ENCODE results near the gene SKIC8.

Gene SKIC8

GRCh38 chr15:78338781-78339180 is 39.4 kb upstream of the SKIC8 start:
- WGBS, 2 experiments = 87 to 88% methylated on average over 7 of the region's 7 CpGs
- no peak overlapping the region for H3K4me3 ChIP-seq (ENCODE audit: insufficient read depth, low read depth, low read length)

GRCh38 chr15:78335985-78336384 is 36.6 kb upstream of the SKIC8 start:
- WGBS, 2 experiments = 90 to 95% methylated on average over 4 of the region's 4 CpGs

More at GRCh38 chr15:78338781-78339180, 39.4 kb upstream of the SKIC8 start:
- Histone ChIP-seq H3K4me1 (ENCODE audit: control insufficient read depth, insufficient read depth, low read length) (peaks cover 30% of the 10 kb centered on the region), H3K9me3 (ENCODE audit: control insufficient read depth, low read length) (no peaks in the 10 kb centered on the region), H3K36me3 (ENCODE audit: control insufficient read depth, insufficient read depth, low read length) (peaks cover 5% of the 10 kb centered on the region), H3K27ac (ENCODE audit: insufficient read depth, low read depth, low read length, poor library complexity, severe bottlenecking) (no peak overlapping the region), H3K27me3 (ENCODE audit: control insufficient read depth, insufficient read depth, low read length, poor library complexity, severe bottlenecking) (peaks cover 40% of the 10 kb centered on the region)

GRCh38 chr15:78334845-78335244 is 35.4 kb upstream of the SKIC8 start:
- Histone ChIP-seq H3K9me3 (ENCODE audit: control insufficient read depth, low read length) (no peaks in the 10 kb centered on the region), H3K4me1 (ENCODE audit: control insufficient read depth, insufficient read depth, low read length) (peaks cover 20% of the 10 kb centered on the region), H3K27ac (ENCODE audit: insufficient read depth, low read depth, low read length, poor library complexity, severe bottlenecking) (no peak overlapping the region), H3K36me3 (ENCODE audit: control insufficient read depth, insufficient read depth, low read length) (no peaks in the 10 kb centered on the region), H3K27me3 (ENCODE audit: control insufficient read depth, insufficient read depth, low read length, poor library complexity, severe bottlenecking) (peaks cover 15% of the 10 kb centered on the region), H3K4me3 (ENCODE audit: insufficient read depth, low read depth, low read length) (no peak overlapping the region)
- 95% methylated on average over 3 of the region's 3 CpGs for WGBS, 2 experiments

More at GRCh38 chr15:78335985-78336384, 36.6 kb upstream of the SKIC8 start:
- Histone ChIP-seq H3K27ac (ENCODE audit: insufficient read depth, low read depth, low read length, poor library complexity, severe bottlenecking) (no peak overlapping the region), H3K4me3 (ENCODE audit: insufficient read depth, low read depth, low read length) (no peak overlapping the region), H3K4me1 (ENCODE audit: control insufficient read depth, insufficient read depth, low read length) (peaks cover 22% of the 10 kb centered on the region), H3K36me3 (ENCODE audit: control insufficient read depth, insufficient read depth, low read length) (no peaks in the 10 kb centered on the region), H3K9me3 (ENCODE audit: control insufficient read depth, low read length) (no peaks in the 10 kb centered on the region), H3K27me3 (ENCODE audit: control insufficient read depth, insufficient read depth, low read length, poor library complexity, severe bottlenecking) (peaks cover 27% of the 10 kb centered on the region)

GRCh38 chr15:78329625-78330024 is 30.2 kb upstream of the SKIC8 start:
- H3K9me3 ChIP-seq (ENCODE audit: control insufficient read depth, low read length) = no peaks in the 10 kb centered on the region
- H3K36me3 ChIP-seq (ENCODE audit: control insufficient read depth, insufficient read depth, low read length) = no peaks in the 10 kb centered on the region
- H3K27ac ChIP-seq (ENCODE audit: insufficient read depth, low read depth, low read length, poor library complexity, severe bottlenecking) = no peak overlapping the region
- WGBS, 2 experiments = 87 to 88% methylated on average over 4 of the region's 4 CpGs
- H3K27me3 ChIP-seq (ENCODE audit: control insufficient read depth, insufficient read depth, low read length, poor library complexity, severe bottlenecking) = no peaks in the 10 kb centered on the region
- peaks cover 19% of the 10 kb centered on the region for H3K4me1 ChIP-seq (ENCODE audit: control insufficient read depth, insufficient read depth, low read length)
- no peak overlapping the region for H3K4me3 ChIP-seq (ENCODE audit: insufficient read depth, low read depth, low read length)

DNA sequence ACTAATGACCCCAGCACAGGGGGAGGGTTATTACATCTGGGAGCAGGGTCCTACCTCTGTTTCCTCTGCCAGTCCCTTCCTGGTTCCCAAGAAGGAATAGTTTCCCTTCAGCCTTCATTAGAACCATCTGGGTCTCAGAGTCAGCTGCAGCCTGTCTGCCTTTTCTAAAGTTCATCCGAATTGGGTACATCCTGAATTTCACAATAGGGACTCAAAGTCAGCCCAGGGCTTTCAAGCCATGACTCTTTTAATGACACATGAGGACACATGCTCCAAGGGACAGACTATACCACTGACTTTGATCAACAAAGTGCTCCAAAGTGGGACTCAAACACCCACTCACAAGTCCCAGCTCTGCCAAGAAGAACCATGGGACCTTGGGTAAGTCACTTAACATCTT is 28.1 kb upstream of the SKIC8 start:
- Histone ChIP-seq H3K36me3 (ENCODE audit: control insufficient read depth, insufficient read depth, low read length) (no peaks in the 10 kb centered on the region), H3K27ac (ENCODE audit: insufficient read depth, low read depth, low read length, poor library complexity, severe bottlenecking) (no peak overlapping the region), H3K27me3 (ENCODE audit: control insufficient read depth, insufficient read depth, low read length, poor library complexity, severe bottlenecking) (no peaks in the 10 kb centered on the region), H3K9me3 (ENCODE audit: control insufficient read depth, low read length) (no peaks in the 10 kb centered on the region), H3K4me3 (ENCODE audit: insufficient read depth, low read depth, low read length) (no peak overlapping the region), H3K4me1 (ENCODE audit: control insufficient read depth, insufficient read depth, low read length) (peaks cover 39% of the 10 kb centered on the region)
- 88 to 94% methylated on average over 1 of the region's 1 CpG for WGBS, 2 experiments

DNA sequence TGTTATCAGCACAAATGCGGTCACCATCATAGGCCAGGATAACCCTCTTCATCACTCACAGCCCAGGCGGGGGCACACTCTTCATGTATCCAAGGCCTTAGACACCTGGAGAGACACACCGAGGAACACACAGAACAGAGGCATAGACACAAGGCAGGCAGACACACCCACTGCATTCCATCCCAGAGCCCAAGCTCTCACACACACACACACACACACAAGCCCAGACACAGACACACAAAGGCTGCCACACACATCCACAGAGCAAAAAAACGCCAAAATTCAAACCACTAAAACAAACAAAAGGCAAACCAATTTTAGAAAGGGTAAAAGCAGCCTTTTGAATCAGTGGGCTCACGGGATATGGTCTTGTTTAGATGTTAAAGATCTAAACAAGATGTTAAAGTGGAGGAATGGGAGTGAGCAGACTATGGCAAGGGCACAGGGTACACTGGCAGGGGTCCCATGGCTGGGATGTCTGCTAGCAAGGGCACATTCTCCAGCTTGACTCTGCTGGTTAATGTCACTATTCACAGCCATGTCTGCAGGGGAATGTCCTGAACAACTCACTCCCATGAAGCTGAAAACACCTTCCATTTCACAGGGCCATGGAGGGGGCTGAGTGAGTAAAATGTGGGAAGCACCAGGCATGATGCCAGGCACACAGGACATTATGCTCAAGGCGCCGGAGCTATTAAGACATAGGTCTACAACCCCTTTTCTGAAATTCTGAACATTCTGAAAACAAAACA is 25.9 kb upstream of the SKIC8 start:
- peaks cover 47% of the 10 kb centered on the region for H3K4me1 ChIP-seq (ENCODE audit: control insufficient read depth, insufficient read depth, low read length)
- no peaks in the 10 kb centered on the region for H3K9me3 ChIP-seq (ENCODE audit: control insufficient read depth, low read length)
- H3K36me3 ChIP-seq (ENCODE audit: control insufficient read depth, insufficient read depth, low read length) = no peaks in the 10 kb centered on the region
- 78 to 82% methylated on average over 7 of the region's 7 CpGs for WGBS, 2 experiments
- H3K27ac ChIP-seq (ENCODE audit: insufficient read depth, low read depth, low read length, poor library complexity, severe bottlenecking) = no peak overlapping the region
- H3K4me3 ChIP-seq (ENCODE audit: insufficient read depth, low read depth, low read length) = no peak overlapping the region
- H3K27me3 ChIP-seq (ENCODE audit: control insufficient read depth, insufficient read depth, low read length, poor library complexity, severe bottlenecking) = no peaks in the 10 kb centered on the region

DNA sequence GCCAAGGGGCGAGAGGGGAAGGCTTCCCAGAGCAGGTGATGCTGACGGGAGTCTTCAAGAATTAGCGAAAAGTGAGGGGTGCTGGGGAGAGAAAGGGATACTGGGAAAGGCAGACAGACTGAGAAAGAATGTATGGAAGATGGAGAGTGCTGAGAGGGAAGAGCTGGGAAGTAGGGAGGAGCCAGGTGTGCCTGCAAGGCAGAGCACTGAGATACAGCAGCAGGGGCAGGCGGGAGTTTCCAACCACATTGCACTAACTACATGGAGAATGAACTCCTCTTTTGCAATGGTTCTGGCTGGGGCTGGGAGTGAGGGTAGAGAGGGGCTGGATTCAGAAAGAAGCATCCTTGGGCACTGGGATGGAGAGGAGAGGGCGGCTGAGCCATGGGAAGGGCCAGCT is 24.7 kb upstream of the SKIC8 start:
- no peak overlapping the region for H3K27ac ChIP-seq (ENCODE audit: insufficient read depth, low read depth, low read length, poor library complexity, severe bottlenecking)
- WGBS, 2 experiments = 85% methylated on average over 5 of the region's 5 CpGs
- no peaks in the 10 kb centered on the region for H3K9me3 ChIP-seq (ENCODE audit: control insufficient read depth, low read length)
- H3K4me3 ChIP-seq (ENCODE audit: insufficient read depth, low read depth, low read length) = no peak overlapping the region
- H3K27me3 ChIP-seq (ENCODE audit: control insufficient read depth, insufficient read depth, low read length, poor library complexity, severe bottlenecking) = no peaks in the 10 kb centered on the region
- H3K36me3 ChIP-seq (ENCODE audit: control insufficient read depth, insufficient read depth, low read length) = no peaks in the 10 kb centered on the region
- H3K4me1 ChIP-seq (ENCODE audit: control insufficient read depth, insufficient read depth, low read length) = peaks cover 53% of the 10 kb centered on the region

DNA sequence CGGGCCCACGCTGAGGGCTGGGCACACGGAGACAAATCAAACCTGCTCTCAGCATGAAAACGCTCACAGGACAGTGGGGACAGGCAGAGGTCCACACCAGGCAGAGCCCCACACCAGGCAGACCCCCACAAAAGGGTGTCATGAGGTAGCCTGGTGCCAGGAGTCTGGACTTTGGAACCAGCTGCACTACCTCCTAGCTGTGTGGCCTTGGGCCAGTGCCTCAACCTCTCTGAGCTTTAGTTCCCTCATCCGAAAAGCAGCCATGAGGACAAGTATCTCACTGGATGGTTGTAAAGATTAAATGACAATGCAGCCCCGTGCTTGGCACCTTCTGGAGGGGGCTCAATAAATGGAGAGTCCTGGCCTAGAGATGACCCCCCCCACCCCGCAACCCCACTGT is 24.3 kb upstream of the SKIC8 start:
- Histone ChIP-seq H3K4me1 (ENCODE audit: control insufficient read depth, insufficient read depth, low read length) (peaks cover 53% of the 10 kb centered on the region), H3K9me3 (ENCODE audit: control insufficient read depth, low read length) (no peaks in the 10 kb centered on the region), H3K27ac (ENCODE audit: insufficient read depth, low read depth, low read length, poor library complexity, severe bottlenecking) (peak overlapping the region; percentile 93), H3K4me3 (ENCODE audit: insufficient read depth, low read depth, low read length) (no peak overlapping the region), H3K36me3 (ENCODE audit: control insufficient read depth, insufficient read depth, low read length) (no peaks in the 10 kb centered on the region), H3K27me3 (ENCODE audit: control insufficient read depth, insufficient read depth, low read length, poor library complexity, severe bottlenecking) (no peaks in the 10 kb centered on the region)
- WGBS, 2 experiments = 86 to 90% methylated on average over 7 of the region's 7 CpGs

- Histone ChIP-seq H3K27ac (ENCODE audit: insufficient read depth, low read depth, low read length, poor library complexity, severe bottlenecking) (peak overlapping the region; percentile 93), H3K4me1 (ENCODE audit: control insufficient read depth, insufficient read depth, low read length) (peaks cover 53% of the 10 kb centered on the region), H3K9me3 (ENCODE audit: control insufficient read depth, low read length) (no peaks in the 10 kb centered on the region), H3K27me3 (ENCODE audit: control insufficient read depth, insufficient read depth, low read length, poor library complexity, severe bottlenecking) (no peaks in the 10 kb centered on the region), H3K4me3 (ENCODE audit: insufficient read depth, low read depth, low read length) (no peak overlapping the region), H3K36me3 (ENCODE audit: control insufficient read depth, insufficient read depth, low read length) (no peaks in the 10 kb centered on the region)
- WGBS, 2 experiments = 34 to 44% methylated on average over 19 of the region's 19 CpGs
Observed at GRCh38 chr15:78322724-78323521, 23.5 kb upstream of the SKIC8 start.

DNA sequence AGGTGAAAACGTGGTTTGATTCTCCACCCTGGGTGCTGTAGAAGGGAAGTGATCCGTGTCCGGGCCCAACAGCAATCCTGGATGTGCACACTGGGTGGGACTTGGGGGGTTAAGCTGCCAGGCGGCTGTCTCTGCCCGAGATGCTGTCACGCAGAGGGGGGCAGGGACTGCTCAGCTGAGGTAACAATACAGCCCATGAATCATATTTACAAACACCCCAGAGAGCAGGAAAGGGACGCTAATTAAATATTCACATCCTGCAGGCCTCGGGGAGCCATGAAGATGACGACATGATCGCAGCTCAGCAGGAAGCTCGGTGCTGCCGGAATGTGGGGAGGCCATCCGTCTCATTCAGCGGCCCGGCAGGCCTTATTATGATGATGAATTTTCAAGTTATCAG is 22.8 kb upstream of the SKIC8 start:
- Histone ChIP-seq H3K4me1 (ENCODE audit: control insufficient read depth, insufficient read depth, low read length) (peaks cover 53% of the 10 kb centered on the region), H3K9me3 (ENCODE audit: control insufficient read depth, low read length) (no peaks in the 10 kb centered on the region), H3K27me3 (ENCODE audit: control insufficient read depth, insufficient read depth, low read length, poor library complexity, severe bottlenecking) (no peaks in the 10 kb centered on the region), H3K4me3 (ENCODE audit: insufficient read depth, low read depth, low read length) (no peak overlapping the region), H3K27ac (ENCODE audit: insufficient read depth, low read depth, low read length, poor library complexity, severe bottlenecking) (peak overlapping the region; percentile 93), H3K36me3 (ENCODE audit: control insufficient read depth, insufficient read depth, low read length) (no peaks in the 10 kb centered on the region)
- 12 to 32% methylated on average over 15 of the region's 15 CpGs for WGBS, 2 experiments

Measured in ectodermal cell (in vitro differentiated cells).